Peyer's patch (tissue), 4 donors: ENCODE measurements around the gene NBEAL2. TPM values are rescaled to one million over a fixed set of nuclear protein-coding genes. Genes with fewer than 3 reads are reported as not detected.
"Not testable (repeated sequence)": the region's sequence is repeated elsewhere in the genome, so short reads cannot be mapped to it uniquely, and the experiment has no call there.

Source experiments
- DNase-seq, 3 donors: peaks; one replicate each; pipeline ENCODE4 v3.0.0-alpha.2; 2017 to 2019
- H3K27ac ChIP-seq, 4 donors: fragments of 200-600 bp; sonication (generic); one replicate each; pipeline ENCODE4 v1.5.1; 2016 to 2019
- H3K27me3 ChIP-seq, 2 donors: fragments of 200-600 bp; sonication (generic); one replicate each; pipeline ENCODE4 v1.5.1; 2019
- H3K36me3 ChIP-seq, 3 donors: fragments of 200-600 bp; sonication (generic); one replicate each; pipeline ENCODE4 v1.5.1; 2016 to 2019
- H3K4me1 ChIP-seq, 4 donors: fragments of 200-600 bp; sonication (generic); one replicate each; pipeline ENCODE4 v1.5.1; 2016 to 2019
- H3K4me3 ChIP-seq, 4 donors: fragments of 200-600 bp; sonication (generic); 1 replicate in 3 of 4; 2 replicates in 1 of 4; pipeline ENCODE4 v1.5.1; 2016 to 2019; ENCODE audit warnings: mild to moderate bottlenecking in 1 of 4
- H3K9me3 ChIP-seq, 4 donors: fragments of 200-600 bp; sonication (generic); one replicate each; pipeline ENCODE4 v1.5.1; 2016 to 2019; ENCODE audit warnings: mild to moderate bottlenecking in 1 of 4
- CTCF ChIP-seq, 6 experiments: fragments of 450-650 bp in 4 of 6; fragments of 200-600 bp in 2 of 6; sonication (generic) in 1 of 6; IDR thresholded peaks; one replicate each; pipeline ENCODE4 v1.5.1; 2017 to 2019; ENCODE audit warnings: antibody characterized with exemption in 6 of 6, mild to moderate bottlenecking in 3 of 6, moderate library complexity in 1 of 6
- POLR2A ChIP-seq, 2 donors: fragments of 450-650 bp; IDR thresholded peaks; one replicate each; pipeline ENCODE4 v1.5.1; 2017; ENCODE audit warnings: antibody characterized with exemption in 2 of 2, mild to moderate bottlenecking in 2 of 2, moderate library complexity in 2 of 2
- total RNA-seq, 4 donors: library from RNA; depleted of rRNA; stranded (reverse); fragments of >200 nt; gene quantifications; one replicate each; pipeline ENCODE4 v1.1.0, GENCODE V29; 2016

NBEAL2 gene
- total RNA-seq, 4 donors from 2014 or later, result 111 to 304 (median 229) TPM

DNA sequence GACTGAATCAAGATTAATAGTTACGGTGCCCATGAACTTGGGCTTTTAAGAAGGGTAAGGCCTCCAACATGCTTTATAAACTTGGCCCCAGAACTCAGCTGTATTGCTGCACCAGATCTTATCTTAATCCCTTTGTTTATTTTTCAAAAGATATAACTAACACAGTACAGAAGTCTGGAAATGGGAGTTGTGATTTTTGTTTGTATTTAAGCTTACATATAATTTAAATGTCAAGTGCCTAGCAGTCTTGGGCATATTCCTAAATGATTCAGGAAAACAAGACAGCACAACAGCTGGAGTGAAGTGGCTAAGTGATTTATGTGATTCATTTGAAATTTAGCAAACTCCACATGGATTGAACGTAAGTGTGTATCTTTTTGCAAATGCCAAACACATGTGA lies 56.2 kb downstream of the NBEAL2 start:
- no peaks in the 10 kb centered on the region for H3K27me3 ChIP-seq
- no peaks in the 10 kb centered on the region for H3K9me3 ChIP-seq
- no peak for DNase-seq
- no peak for TF ChIP-seq CTCF (IDR thresholded peaks at IDR 0.05)
- no peak for TF ChIP-seq POLR2A (IDR thresholded peaks at IDR 0.05)
- H3K36me3 ChIP-seq, result peaks cover 0 to 52% (median 0%) of the 10 kb centered on the region in 3 donors
- H3K27ac ChIP-seq, result peak overlapping the region in 1 of 4 donors; percentile 10
- no peak overlapping the region for H3K4me3 ChIP-seq
- peaks cover 0 to 6% (median 0%) of the 10 kb centered on the region in 4 donors for H3K4me1 ChIP-seq

DNA sequence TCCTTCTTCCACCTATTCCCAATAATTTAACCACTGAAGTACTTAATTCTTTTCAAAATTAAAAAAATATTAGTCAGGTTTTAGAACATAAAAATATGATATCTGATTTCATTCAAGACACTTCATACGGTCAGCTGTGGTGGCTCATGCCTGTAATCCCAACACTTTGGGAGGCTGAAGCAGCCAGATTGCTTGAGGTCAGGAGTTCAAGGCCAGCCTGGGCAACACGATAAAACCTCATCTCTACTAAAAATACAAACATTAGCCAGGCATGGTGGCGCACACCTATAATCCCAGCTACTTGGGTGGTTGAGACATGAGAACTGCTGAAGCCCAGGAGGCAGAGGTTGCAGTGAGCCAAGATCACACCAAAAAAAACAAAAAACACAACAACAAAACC lies 56.7 kb downstream of the NBEAL2 start:
- no peak overlapping the region for H3K27ac ChIP-seq
- no peaks in the 10 kb centered on the region for H3K9me3 ChIP-seq
- no peak overlapping the region for H3K4me3 ChIP-seq
- no peak for DNase-seq
- H3K36me3 ChIP-seq, result peaks cover 0 to 57% (median 1%) of the 10 kb centered on the region in 3 donors
- TF ChIP-seq POLR2A (IDR thresholded peaks at IDR 0.05) (no peak), CTCF (IDR thresholded peaks at IDR 0.05) (no peak)
- no peaks in the 10 kb centered on the region for H3K27me3 ChIP-seq
- peaks cover 0 to 6% (median 0%) of the 10 kb centered on the region in 4 donors for H3K4me1 ChIP-seq

DNA sequence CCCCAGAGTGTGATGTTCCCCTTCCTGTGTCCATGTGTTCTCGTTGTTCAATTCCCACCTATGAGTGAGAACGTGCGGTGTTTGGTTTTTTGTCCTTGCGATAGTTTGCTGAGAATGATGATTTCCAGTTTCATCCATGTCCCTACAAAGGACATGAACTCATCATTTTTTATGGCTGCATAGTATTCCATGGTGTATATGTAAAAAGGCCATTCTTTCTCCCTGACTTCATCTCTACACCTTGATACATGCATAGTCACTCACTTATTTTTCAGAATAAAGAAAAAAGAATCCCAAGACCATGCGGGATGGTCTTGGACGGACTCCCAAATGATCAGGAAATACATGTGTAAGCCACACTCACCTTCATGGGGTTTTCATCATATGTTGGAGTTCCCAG lies 57.8 kb downstream of the NBEAL2 start:
- DNase-seq, H3K27me3 ChIP-seq, H3K4me1 ChIP-seq, H3K4me3 ChIP-seq, H3K9me3 ChIP-seq: not testable (repeated sequence)
- Histone ChIP-seq H3K36me3 (peaks cover 0 to 67% (median 3%) of the 10 kb centered on the region in 3 donors), H3K27ac (peak overlapping the region in 2 of 4 donors; percentile 26 to 33)

DNA sequence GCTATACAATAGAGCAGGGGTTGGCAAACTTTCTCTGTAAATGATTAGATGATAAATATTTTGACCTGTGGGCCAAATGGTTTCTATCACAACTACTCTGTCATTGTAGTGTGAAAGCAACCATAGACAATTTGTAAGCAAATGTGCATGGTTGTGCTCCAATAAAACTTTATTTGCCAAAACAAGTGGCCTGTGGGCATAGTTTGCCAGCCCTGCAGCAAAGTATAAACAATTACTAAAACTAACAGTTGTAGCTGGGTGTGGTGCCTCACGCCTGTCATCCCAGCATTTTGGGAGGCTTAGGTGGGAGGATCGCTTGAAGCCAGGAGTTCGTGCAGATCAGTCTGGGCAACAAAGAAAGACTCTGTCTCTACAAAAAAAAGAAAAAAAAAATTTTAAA lies 61.6 kb downstream of the NBEAL2 start:
- no peak overlapping the region for H3K27ac ChIP-seq
- no peaks in the 10 kb centered on the region for H3K9me3 ChIP-seq
- no peak for TF ChIP-seq CTCF (IDR thresholded peaks at IDR 0.05)
- TF ChIP-seq POLR2A (IDR thresholded peaks at IDR 0.05), result no peak
- DNase-seq, result no peak
- no peak overlapping the region for H3K4me3 ChIP-seq
- peaks cover 0 to 4% (median 0%) of the 10 kb centered on the region in 4 donors for H3K4me1 ChIP-seq
- peaks cover 0 to 74% (median 3%) of the 10 kb centered on the region in 3 donors for H3K36me3 ChIP-seq
- no peaks in the 10 kb centered on the region for H3K27me3 ChIP-seq

GRCh38 chr3:47042231-47042791 lies 62.8 kb downstream of the NBEAL2 start:
- DNase-seq, result no peak
- TF ChIP-seq CTCF (IDR thresholded peaks at IDR 0.05) (no peak), POLR2A (IDR thresholded peaks at IDR 0.05) (no peak)
- Histone ChIP-seq H3K36me3 (peaks cover 0 to 67% (median 3%) of the 10 kb centered on the region in 3 donors), H3K4me3 (no peak overlapping the region), H3K27ac (no peak overlapping the region), H3K4me1 (no peaks in the 10 kb centered on the region), H3K27me3 (no peaks in the 10 kb centered on the region), H3K9me3 (no peaks in the 10 kb centered on the region)

DNA sequence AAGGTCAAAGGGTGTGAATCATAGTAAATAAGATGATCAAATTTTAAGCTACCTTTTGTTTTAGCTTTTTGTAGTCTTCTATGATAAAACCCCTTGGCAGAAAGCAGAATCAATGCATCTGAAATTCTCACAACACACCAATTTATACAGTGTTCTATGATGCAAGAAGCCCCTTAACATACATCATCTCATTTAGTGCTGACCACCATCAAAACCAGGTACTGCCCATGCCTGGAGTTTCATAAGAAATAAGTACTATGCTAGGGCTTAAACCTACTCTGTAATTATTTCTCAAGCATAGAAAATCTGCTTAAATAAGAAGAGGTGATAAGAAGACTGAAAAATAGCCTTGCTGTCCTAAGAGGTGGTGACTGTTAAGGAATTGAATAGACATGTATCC lies 67.6 kb downstream of the NBEAL2 start:
- Histone ChIP-seq H3K36me3 (peaks cover 0 to 33% (median 0%) of the 10 kb centered on the region in 3 donors), H3K27me3 (no peaks in the 10 kb centered on the region), H3K9me3 (no peaks in the 10 kb centered on the region), H3K27ac (no peak overlapping the region), H3K4me3 (no peak overlapping the region), H3K4me1 (no peaks in the 10 kb centered on the region)
- no peak for DNase-seq
- no peak for TF ChIP-seq POLR2A (IDR thresholded peaks at IDR 0.05)
- no peak for TF ChIP-seq CTCF (IDR thresholded peaks at IDR 0.05)
